Measurements from ENCODE around the gene WDR45. TPM values are rescaled to one million over a fixed set of nuclear protein-coding genes. Genes with fewer than 3 reads are reported as not detected.

WDR45 gene
- total RNA-seq, 1 donor from 2014 or later = 27.9 TPM

DNA sequence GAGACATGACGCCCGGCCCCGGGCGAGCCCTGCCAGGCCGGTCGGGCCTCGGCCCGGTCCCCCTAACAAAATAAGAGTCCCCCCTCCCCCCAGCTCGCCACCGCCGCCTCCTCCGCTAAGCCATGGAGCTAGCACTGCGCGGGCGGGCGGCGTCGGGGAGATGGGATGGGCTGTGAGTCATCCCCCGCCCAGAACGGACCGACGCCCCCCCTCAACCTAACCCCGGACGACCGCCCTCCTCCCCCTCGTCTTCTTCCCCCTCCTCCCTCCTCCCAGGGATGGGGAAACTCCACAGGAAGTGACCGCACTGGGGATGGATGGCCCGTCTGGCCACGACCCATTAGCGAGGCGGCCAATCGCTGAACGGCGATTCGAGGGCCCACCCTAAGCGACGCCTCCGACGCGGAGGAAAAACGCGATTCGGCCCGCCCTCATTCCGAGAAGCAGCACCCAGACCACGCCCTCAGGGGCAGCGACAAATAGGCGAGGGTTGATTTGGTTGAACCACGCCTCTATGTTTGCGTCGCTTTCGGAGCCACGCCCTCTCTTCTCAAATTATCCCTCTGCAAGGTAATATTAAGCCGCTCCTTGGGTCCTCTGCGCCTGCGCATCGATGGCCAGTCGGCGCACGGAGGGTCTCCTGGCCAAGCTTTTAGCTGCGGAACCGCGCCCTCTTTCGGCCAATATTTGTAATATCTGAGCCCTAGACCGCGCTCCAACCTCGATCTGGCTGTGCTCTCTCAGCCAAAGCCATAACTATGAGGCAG lies 36.3 kb downstream of the WDR45 start, which contains the start of gene TFE3:
Gene TFE3, minus strand, starts transcription at position 138 of the 767 bp plus-strand sequence. Its CDS starts 131 bp downstream, at position 7.
- DNase-seq = peak; percentile 98

DNA sequence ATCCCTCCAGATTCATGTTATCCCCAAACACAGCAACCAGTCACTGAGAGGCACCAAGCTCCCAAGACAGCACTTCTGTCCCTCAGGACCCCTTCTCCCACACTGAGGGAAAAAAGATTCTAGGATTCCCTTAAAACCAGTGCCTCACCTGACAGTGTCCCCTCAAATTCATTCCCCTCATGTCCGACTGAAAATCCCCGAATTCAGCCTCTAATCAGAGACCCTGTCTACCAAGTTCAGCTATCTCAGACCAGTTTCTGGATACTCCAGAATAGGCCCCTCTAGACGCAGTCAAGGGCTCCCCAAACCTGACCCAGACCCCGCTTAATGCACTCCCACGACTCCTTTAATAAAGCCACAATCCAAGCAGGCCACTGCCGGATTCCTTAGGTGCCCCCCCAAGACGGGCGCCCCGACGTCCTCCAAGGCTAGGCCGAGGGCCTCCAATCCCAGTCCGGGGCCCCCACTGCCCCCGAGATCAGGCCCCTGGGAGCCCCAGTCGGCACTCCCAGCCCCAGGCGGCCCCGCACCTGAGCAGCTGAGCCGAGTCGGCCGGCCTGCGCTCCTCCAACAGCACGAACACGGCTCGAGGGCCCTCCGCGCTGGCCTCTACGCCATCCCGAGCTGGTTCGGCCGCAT lies 37.0 kb downstream of the WDR45 start:
- DNase-seq = peak; percentile 20

DNA sequence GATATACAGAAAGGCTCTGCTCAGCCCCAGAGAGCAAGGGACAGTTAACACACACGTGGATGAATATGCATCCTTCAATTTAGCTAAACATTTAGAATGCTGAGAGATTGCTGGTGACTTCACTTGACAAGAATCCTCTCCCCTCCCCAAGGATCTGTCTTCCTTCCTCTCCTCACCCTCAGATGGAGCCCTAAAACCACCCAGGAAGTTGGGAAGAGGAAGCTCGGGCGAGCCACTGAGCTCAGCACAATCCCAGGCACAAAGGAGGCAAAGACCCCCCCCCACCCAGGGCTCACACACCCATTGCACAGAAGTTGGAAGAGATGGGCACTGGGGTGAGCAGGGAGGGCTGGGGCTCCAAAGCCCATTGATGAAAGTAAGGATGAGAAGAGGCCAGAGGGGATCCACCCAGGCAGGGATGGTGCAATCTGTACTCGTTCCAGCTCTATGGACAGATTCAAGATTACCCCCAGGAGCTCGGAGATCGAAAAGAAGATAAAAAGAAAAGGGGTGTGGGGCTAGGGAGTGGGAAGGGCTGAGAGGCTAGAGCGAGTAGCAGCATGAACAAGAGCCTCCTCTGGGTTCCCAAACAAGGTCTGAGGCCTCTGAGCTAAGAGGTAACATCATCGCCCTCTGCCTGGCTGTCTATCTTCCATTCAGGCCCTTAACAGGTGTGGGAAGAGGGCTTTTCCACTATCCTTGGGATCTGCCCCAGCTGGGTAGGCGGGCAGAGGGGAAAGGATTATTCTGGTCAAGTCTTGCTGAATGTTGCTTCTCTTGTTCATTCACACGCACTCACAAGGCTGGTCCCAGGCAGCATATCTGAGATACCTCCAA lies 37.7 kb downstream of the WDR45 start:
- peak; percentile 24 for DNase-seq

DNA sequence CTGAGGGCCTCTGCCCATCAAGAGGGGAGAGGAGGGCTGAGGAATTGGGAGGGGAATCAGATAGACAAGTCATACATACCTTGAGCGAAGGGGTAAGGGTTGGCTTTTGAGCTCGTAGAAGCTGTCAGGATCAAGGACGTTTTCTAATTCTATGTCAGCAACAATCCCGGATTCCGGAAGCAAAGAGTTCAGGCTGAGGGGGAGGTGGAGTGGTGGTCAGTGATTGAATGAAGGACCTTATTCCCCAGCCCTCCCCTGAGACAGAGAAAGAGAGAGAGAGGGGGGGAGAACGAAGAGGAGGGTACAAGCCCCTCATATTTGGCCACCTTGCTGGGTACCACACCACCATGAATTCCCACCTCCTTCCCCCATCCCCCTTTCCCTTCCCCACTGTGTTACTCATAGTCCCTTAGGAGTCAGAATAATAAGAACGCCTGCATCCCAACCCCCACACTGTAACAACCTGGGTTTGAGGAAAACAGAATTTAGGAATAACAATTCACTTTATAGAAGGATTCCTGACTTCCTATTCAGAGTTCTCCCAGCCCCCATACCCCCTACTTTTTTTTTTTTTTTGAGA lies 39.2 kb downstream of the WDR45 start:
- peak; percentile 33 for DNase-seq

DNA sequence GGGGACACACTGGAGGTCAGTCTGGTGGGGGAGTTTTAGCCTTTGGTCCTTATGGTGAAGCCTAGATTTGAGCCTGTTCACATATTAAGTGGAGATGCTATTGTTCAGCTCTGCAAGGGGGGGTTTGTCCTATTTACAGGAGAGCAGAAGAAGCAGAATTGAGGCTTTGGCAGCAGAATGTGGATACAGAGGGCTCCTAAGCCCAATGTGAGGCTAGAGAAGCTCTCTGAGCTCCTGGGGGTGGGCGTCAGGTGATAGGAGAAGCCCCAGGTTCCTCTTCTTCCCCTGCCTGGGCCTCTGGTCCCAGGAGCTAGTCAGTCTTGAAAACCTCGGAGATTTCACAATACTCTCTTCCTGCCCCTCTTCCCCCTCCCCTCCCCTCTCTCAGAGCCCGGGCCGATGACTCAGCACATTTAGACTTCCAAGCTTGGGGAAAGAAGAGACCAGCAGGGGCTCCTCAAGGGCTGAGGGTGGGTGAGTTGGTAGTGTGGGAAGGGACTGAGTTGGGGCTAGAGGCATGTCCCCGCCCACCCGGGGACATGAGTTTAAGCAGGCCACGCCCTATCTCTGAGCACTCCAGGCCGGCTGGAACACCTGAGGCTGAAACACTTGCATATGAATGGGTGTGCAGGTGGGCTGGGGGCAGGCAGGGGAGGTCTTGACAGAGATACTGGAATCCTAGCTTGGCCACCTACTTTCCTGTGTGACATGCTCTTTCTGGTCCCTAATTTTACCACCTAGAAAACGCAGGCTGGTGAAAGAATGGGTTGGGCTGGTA lies 39.9 kb downstream of the WDR45 start:
- DNase-seq = peak; percentile 86

DNA sequence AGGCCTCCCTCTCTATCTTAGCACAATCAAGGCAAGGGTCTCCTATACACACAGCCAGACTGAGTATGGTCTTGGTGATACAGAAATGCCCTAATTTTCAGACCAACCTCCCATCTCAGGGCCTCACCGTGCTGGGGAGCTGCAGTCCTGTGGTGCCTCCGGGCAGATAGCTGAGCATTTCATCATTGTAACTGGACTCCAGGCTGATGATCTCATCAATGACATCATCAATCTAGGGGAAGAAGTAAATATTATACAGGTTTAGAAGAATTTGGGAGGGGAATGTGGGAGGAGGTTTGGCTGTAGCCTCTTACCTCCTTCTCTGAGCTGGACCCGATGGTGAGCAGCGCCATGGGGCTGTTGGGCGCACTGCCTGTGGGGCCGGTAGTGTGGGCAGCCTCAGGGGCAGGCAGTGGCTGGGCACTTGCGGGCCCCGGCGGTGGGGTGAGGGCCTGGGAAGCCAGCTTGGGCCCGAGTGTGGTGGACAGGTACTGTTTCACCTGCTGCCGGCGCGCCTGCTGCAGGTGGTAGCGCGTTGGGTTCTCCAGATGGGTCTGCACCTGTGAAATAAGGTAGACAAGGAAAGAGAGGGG lies 41.7 kb downstream of the WDR45 start:
- DNase-seq = no peak

DNA sequence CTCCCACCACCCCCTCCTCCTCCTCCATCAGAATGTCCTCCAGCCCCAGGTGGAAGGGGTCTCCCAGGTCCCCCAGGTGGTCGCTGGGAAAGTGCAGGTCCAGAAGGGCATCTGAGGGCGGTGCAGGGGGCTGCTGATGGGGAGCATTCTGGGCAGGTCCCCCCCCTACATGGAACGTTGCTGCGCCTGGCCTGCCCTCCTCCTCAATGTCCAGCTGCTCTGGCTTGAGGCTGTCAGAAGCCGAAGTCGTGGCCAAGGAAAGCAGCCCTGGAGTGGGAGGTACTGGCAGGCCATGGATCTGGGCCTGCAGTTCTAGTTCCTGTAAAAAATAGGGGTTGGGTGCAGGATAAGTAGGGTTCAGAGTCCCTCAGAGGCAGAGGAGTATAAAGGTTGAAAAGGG lies 49.4 kb downstream of the WDR45 start:
- no peak for DNase-seq

DNA sequence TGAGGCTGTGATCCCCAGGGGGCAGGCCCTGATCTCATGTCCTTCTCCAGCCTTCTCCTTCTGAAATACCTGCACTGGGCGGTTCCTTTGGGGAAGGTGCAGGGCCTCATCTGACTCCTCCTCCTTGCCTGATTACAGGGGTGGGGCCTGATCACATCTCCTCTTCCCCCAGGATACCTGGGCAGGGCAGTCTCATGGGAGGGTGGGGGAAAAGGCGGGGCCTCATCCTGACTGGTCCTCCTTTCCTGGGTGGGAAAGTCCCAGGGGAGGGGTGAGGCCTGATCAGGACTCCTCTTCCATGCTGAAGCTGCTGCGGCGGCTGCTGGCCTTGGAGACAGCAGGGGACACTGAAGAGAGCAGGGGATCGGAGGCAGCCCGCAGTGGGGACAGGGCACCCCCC lies 49.8 kb downstream of the WDR45 start:
- no peak for DNase-seq

Other genes starting within 250 kb of the WDR45 start
- 0.17 and 0.42 TPM in 2 replicates for gene PCSK1N, start 244.3 kb downstream of the WDR45 start, total RNA-seq
- 25.3 and 27.1 TPM in 2 replicates for gene TIMM17B, start 182.1 kb downstream of the WDR45 start, total RNA-seq
- gene PQBP1, start 182.0 kb downstream of the WDR45 start, total RNA-seq = 75.2 and 87.1 TPM in 2 replicates
- 13.6 and 16.7 TPM in 2 replicates for gene SLC35A2, start 168.2 kb downstream of the WDR45 start, total RNA-seq
- 4.8 and 6.5 TPM in 2 replicates for gene PIM2, start 160.9 kb downstream of the WDR45 start, total RNA-seq
- 29.4 and 38.2 TPM in 2 replicates for gene OTUD5, start 122.3 kb downstream of the WDR45 start, total RNA-seq
- gene KCND1, start 108.0 kb downstream of the WDR45 start, total RNA-seq = 0.34 and 0.79 TPM in 2 replicates
- gene GRIPAP1, start 77.6 kb downstream of the WDR45 start, total RNA-seq = 29.7 and 30.8 TPM in 2 replicates
- 22.8 and 32.2 TPM in 2 replicates for gene TFE3, start 36.5 kb downstream of the WDR45 start, total RNA-seq
- gene CCDC120, start 20.9 kb downstream of the WDR45 start, total RNA-seq = 0.85 and 1.4 TPM in 2 replicates
- 2.7 and 5.5 TPM in 2 replicates for gene PRAF2, start 5.9 kb downstream of the WDR45 start, total RNA-seq
- gene GPKOW, start 43.8 kb upstream of the WDR45 start, total RNA-seq = 24.5 and 27.2 TPM in 2 replicates
- 0.68 and 0.84 TPM in 2 replicates for gene MAGIX, start 82.9 kb upstream of the WDR45 start, total RNA-seq
- 2.6 and 13.1 TPM in 2 replicates for gene PLP2, start 92.0 kb upstream of the WDR45 start, total RNA-seq
- gene PRICKLE3, start 106.5 kb upstream of the WDR45 start, total RNA-seq = 9.4 and 9.7 TPM in 2 replicates
- gene SYP, start 120.3 kb upstream of the WDR45 start, total RNA-seq = 0.14 and 0.34 TPM in 2 replicates
- under 0.01 and 0.05 TPM in 2 replicates for gene CACNA1F, start 153.5 kb upstream of the WDR45 start, total RNA-seq
- gene CCDC22, start 155.6 kb upstream of the WDR45 start, total RNA-seq = 9.7 and 12.2 TPM in 2 replicates
- gene FOXP3, start 184.8 kb upstream of the WDR45 start, total RNA-seq = 0.17 TPM in 1 of 2 replicates, not detected in the other
- gene PPP1R3F, start 189.9 kb upstream of the WDR45 start, total RNA-seq = 1.8 and 3.7 TPM in 2 replicates
- gene GAGE10, start 223.8 kb upstream of the WDR45 start, total RNA-seq = not detected in 2 replicates
- not detected in 2 replicates for gene GAGE12J, start 242.2 kb upstream of the WDR45 start, total RNA-seq

All from dermis blood vessel endothelial cell (primary cell).